Measurements from ENCODE around the gene STOX1.
"Not testable (repeated sequence)": the region's sequence is repeated elsewhere in the genome, so short reads cannot be mapped to it uniquely, and the experiment has no call there.

The STOX1 gene

DNA sequence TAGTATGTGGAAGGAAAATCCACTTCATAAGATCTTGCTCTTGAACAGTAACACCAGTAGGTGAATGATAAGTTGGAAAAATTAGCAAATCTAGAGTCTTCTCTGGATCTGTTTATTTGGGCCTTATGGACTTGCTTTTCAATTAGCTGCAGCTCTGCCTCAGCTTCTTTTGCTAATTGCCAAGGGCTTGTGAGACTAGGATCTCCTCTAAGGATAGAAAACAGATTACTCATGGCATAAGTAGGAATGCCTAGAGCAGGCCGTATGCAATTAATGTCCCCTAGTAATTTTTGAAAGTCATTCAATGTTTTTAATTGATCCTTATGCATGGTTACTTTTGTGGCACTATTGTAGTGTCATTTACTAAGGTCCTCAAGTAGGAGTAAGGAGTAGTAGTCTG lies 37.3 kb downstream of the STOX1 start:
- H3K9ac ChIP-seq, result no peak overlapping the region
- H3K27me3 ChIP-seq, result no peaks in the 10 kb centered on the region
- H3K36me3 ChIP-seq, result peaks cover 14% of the 10 kb centered on the region; the same call in 1 of the 2 replicates
- H3K4me2 ChIP-seq, result no peak overlapping the region
- H4K20me1 ChIP-seq, result no peaks in the 10 kb centered on the region
- no peak for TF ChIP-seq Cebpa-rat (IDR thresholded peaks at IDR 0.05)
- no peak overlapping the region for H3K27ac ChIP-seq
- peaks cover 70% of the 10 kb centered on the region for H3K9me3 ChIP-seq
- no peak overlapping the region for H3K4me3 ChIP-seq
- no peaks in the 10 kb centered on the region for H3K4me1 ChIP-seq

GRCh38 chr10:68868173-68868572 lies 40.8 kb downstream of the STOX1 start:
- not testable (repeated sequence) for H3K4me2 ChIP-seq

DNA sequence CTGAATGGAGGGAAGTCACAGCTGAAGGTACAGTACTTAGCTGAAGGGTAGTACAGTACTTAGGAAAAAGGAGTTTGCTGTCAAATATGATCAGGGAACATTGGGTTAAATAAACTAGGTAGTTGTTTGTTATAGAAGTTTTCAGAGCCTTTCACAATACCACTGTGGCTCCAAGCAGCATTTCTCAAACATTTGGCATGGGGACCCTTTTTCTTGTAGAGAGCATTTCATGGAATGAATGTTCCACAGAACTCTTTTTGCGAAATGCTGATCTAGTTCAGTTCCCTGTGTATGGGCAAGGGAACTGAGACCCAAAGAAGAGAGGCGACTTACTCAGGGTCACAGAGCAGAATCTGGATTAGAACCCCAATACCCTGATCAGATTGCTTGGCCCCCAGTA lies 42.3 kb downstream of the STOX1 start:
- H3K4me1 ChIP-seq, result no peaks in the 10 kb centered on the region
- no peak overlapping the region for H3K9ac ChIP-seq
- H3K9me3 ChIP-seq, result peaks cover 26% of the 10 kb centered on the region
- H3K4me2 ChIP-seq, result no peak overlapping the region
- H3K4me3 ChIP-seq, result no peak overlapping the region
- TF ChIP-seq Cebpa-rat (IDR thresholded peaks at IDR 0.05), result no peak
- no peaks in the 10 kb centered on the region for H3K27me3 ChIP-seq
- no peak overlapping the region for H3K27ac ChIP-seq
- 0 out of 2 replicates have a peak, but pooled peaks cover 6% of the 10 kb centered on the region for H3K36me3 ChIP-seq
- no peaks in the 10 kb centered on the region for H4K20me1 ChIP-seq

More at GRCh38 chr10:68868173-68868572, 40.8 kb downstream of the STOX1 start:
- H3K36me3 ChIP-seq, H3K4me1 ChIP-seq, H4K20me1 ChIP-seq, H3K9ac ChIP-seq, H3K4me3 ChIP-seq, H3K27me3 ChIP-seq, H3K27ac ChIP-seq: not testable (repeated sequence)
- peaks cover 35% of the 10 kb centered on the region for H3K9me3 ChIP-seq

GRCh38 chr10:68870061-68870460 lies 42.7 kb downstream of the STOX1 start:
- H3K27ac ChIP-seq, result no peak overlapping the region
- H3K4me3 ChIP-seq, result no peak overlapping the region
- H3K36me3 ChIP-seq, result 0 out of 2 replicates have a peak, but pooled peaks cover 6% of the 10 kb centered on the region
- H3K9me3 ChIP-seq, result peaks cover 26% of the 10 kb centered on the region
- no peak overlapping the region for H3K9ac ChIP-seq
- H3K27me3 ChIP-seq, result no peaks in the 10 kb centered on the region
- no peak overlapping the region for H3K4me2 ChIP-seq
- no peaks in the 10 kb centered on the region for H4K20me1 ChIP-seq
- TF ChIP-seq Cebpa-rat (IDR thresholded peaks at IDR 0.05), result no peak
- no peaks in the 10 kb centered on the region for H3K4me1 ChIP-seq

DNA sequence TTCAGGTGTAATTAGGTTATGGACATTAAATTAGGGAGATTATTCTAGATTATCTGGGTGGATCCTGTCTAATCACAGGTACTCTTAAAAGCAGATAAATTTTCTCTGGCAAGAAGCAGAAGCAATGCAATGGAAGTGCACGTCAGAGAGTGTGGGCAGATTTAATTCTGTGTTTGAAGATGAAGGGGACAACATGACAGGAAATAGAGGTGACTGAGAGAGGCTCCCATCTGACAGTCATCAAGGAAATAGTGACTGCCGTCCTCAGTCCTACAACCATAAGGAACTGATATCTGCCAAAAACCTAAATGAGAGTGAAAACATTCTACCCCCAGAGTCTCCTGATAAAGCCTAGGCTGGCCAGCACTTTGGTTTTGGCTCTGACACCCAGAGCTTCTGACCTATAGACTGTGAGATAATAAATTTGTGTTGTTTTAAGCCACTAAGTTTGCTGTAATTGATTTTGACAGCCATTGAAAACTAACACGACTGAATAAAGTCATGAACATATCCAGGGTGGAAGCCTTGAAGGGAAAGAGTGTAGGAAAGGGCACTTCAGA lies 43.3 kb downstream of the STOX1 start:
- no peak overlapping the region for H3K27ac ChIP-seq
- no peaks in the 10 kb centered on the region for H4K20me1 ChIP-seq
- peaks cover 26% of the 10 kb centered on the region for H3K9me3 ChIP-seq
- no peaks in the 10 kb centered on the region for H3K27me3 ChIP-seq
- no peak overlapping the region for H3K4me2 ChIP-seq
- H3K36me3 ChIP-seq, result 0 out of 2 replicates have a peak, but pooled peaks cover 6% of the 10 kb centered on the region
- H3K9ac ChIP-seq, result no peak overlapping the region
- TF ChIP-seq Cebpa-rat (IDR thresholded peaks at IDR 0.05), result no peak
- H3K4me3 ChIP-seq, result no peak overlapping the region
- H3K4me1 ChIP-seq, result no peaks in the 10 kb centered on the region

DNA sequence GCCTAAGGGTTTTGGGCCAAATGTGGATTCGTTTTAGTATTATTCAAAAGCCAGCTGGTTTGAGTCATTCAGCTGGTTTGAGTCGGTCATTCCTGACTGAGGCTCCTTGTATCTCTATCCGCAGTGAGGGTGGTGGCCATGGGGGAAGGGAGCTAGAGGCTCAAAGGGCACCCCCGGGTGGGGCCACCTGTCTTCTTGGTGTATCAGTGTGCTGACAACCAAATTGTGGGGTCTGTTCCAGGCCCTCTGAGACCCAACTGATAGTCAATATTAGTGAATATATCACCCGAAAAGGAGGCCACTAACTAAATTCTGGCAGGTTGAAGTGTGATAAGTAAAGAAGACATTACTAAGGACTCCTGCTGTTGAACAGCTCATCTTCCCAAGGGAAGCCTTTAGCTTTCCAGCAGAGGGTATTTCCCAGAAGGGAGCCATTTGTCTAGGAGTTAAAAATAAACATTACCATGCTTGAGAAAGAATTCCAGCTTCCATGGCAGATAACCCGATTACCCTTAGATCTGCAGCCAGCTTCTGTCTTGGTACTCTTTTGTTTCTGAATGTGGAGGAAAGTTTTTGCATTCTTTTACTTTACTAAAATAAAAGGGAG lies 43.9 kb downstream of the STOX1 start:
- Histone ChIP-seq H4K20me1 (no peaks in the 10 kb centered on the region), H3K27ac (no peak overlapping the region), H3K4me3 (no peak overlapping the region), H3K36me3 (0 out of 2 replicates have a peak, but pooled peaks cover 6% of the 10 kb centered on the region), H3K27me3 (no peaks in the 10 kb centered on the region), H3K4me1 (no peaks in the 10 kb centered on the region), H3K9me3 (peaks cover 26% of the 10 kb centered on the region), H3K9ac (no peak overlapping the region), H3K4me2 (no peak overlapping the region)
- no peak for TF ChIP-seq Cebpa-rat (IDR thresholded peaks at IDR 0.05)

GRCh38 chr10:68871731-68872342 lies 44.5 kb downstream of the STOX1 start:
- Histone ChIP-seq H3K4me2 (no peak overlapping the region), H3K4me3 (no peak overlapping the region), H4K20me1 (no peaks in the 10 kb centered on the region), H3K9ac (no peak overlapping the region), H3K27me3 (no peaks in the 10 kb centered on the region), H3K36me3 (0 out of 2 replicates have a peak, but pooled peaks cover 6% of the 10 kb centered on the region), H3K27ac (no peak overlapping the region), H3K4me1 (no peaks in the 10 kb centered on the region), H3K9me3 (peaks cover 22% of the 10 kb centered on the region)
- no peak for TF ChIP-seq Cebpa-rat (IDR thresholded peaks at IDR 0.05)

DNA sequence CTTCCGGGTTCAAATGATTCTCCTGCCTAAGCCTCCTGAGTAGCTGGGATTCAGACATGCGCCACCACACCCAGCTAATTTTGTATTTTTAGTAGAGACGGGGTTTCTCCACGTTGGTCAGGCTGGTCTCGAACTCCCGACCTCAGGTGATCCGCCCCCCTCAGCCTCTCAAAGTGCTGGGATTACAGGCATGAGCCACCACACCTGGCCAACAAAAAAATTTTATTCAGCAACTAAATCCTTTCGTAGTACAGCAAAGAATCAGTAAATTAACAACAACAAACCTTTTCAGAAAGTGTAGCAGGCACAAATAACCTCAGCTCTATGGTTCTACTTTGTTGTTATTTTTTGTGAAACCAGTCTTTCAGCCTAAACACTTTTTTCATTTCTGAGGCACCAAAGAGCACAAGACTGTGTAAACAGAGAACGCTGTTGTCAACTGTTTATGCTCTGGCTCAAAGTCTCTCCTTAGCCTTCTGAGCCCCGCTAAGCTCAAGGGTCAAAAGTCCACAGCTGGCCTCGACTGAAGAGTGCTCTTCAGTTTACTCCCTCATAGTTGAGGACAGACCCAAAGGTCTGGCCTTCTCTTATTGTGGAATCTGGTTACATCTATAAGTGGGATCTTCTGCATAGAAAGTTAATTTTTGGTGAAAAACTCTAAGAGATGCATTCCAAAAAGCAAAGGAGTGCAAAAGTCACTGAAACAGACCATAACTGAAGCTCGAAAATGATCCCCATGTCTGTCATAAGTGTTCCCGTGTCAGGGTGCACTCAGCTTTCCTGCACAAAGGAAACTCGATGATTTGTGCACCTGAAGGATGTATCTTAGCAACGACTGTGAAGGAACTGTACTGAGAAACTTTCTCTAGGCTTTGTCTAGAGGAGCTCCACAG lies 49.2 kb downstream of the STOX1 start:
- no peak overlapping the region for H3K4me3 ChIP-seq
- TF ChIP-seq Cebpa-rat (IDR thresholded peaks at IDR 0.05), result no peak
- H3K4me2 ChIP-seq, result no peak overlapping the region
- no peaks in the 10 kb centered on the region for H3K36me3 ChIP-seq
- no peaks in the 10 kb centered on the region for H3K27me3 ChIP-seq
- no peak overlapping the region for H3K9ac ChIP-seq
- H3K9me3 ChIP-seq, result no peaks in the 10 kb centered on the region
- no peaks in the 10 kb centered on the region for H4K20me1 ChIP-seq
- no peaks in the 10 kb centered on the region for H3K4me1 ChIP-seq
- no peak overlapping the region for H3K27ac ChIP-seq

DNA sequence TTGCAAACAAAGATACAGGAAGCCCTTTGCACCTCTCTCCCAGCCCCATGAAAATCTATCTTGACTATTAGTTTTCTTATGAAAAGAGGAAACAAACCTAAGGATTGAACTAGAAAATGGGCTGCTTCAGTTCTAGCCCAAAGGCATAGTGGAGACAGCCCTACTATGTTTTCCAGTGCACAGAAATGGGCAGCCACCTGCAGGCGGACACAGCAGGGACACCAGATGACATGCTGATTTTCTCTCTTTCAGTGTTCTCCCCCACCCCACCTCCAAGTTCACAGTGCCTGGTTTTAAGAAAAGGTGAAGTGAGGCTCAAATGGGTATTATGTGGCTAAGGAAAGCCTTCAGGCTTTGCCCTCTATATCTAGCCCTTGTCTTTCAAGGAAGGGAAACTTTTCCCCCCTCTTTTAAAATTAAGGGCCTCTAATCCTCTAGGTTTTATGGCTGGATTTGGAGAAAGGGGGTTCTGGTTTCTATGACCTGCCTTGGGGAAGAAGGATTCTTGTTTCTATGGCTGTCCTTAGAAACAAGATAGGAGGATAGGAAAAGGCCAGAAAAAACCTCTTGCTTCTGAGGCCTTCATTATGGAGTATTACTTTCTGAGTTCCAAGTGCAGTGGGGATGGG lies 50.3 kb downstream of the STOX1 start:
- Histone ChIP-seq H3K4me2 (no peak overlapping the region), H3K9ac (no peak overlapping the region), H3K27me3 (no peaks in the 10 kb centered on the region), H3K9me3 (no peaks in the 10 kb centered on the region), H3K27ac (no peak overlapping the region), H3K36me3 (no peaks in the 10 kb centered on the region), H3K4me3 (no peak overlapping the region), H4K20me1 (no peaks in the 10 kb centered on the region), H3K4me1 (no peaks in the 10 kb centered on the region)
- no peak for TF ChIP-seq Cebpa-rat (IDR thresholded peaks at IDR 0.05)

Data from BLaER1 (cell line).